ENCODE results near the gene SARNP.

DNA sequence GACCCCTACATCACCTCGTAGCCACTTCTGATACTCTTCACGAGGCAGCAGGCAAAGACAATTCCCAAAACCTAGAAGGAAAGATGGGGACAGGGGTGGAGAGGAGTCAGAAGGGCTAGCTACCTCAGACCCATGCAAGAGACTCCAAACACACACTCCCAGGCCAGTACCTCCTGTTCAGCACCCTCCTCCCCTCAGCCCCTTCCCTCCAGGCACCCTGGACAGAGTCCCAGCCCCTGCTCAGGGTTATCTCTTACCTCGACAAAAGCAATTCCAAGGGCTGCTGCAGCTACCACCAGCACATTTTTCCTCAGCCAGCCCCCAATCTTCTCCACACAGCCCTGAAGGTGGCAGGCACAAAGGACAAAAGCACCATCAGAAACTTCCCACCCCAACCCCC, 92.0 kb downstream of the SARNP start:
- TF ChIP-seq POLR2AphosphoS5 (IDR thresholded peaks at IDR 0.05; ENCODE audit: control insufficient read depth, insufficient read depth, low read depth, low read length) (no peak), TAL1 (IDR thresholded peaks at IDR 0.05) (no peak), MXI1 (IDR thresholded peaks at IDR 0.05; ENCODE audit: low read depth, low read length) (no peak)
- TF ChIP-seq, protein P1, sequence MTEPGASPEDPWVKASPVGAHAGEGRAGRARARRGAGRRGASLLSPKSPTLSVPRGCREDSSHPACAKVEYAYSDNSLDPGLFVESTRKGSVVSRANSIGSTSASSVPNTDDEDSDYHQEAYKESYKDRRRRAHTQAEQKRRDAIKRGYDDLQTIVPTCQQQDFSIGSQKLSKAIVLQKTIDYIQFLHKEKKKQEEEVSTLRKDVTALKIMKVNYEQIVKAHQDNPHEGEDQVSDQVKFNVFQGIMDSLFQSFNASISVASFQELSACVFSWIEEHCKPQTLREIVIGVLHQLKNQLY (CRISPR knock-in tag; conservative IDR thresholded peaks at IDR 0.05) = no peak

All from K562 (cell line).